ENCODE measurements around the gene SRMS.
"Not testable (repeated sequence)": the region's sequence is repeated elsewhere in the genome, so short reads cannot be mapped to it uniquely, and the experiment has no call there.

Gene SRMS

GRCh38 chr20:63578224-63579016, 30.9 kb upstream of the SRMS start:
- no peak for DNase-seq

- DNase-seq = no peak
These were observed 29.9 kb upstream of the SRMS start for GRCh38 chr20:63577317-63577894.

- DNase-seq = no peak
These were observed 28.8 kb upstream of the SRMS start for GRCh38 chr20:63576311-63576710.

- no peak for DNase-seq
These were observed 27.5 kb upstream of the SRMS start for GRCh38 chr20:63574829-63575743.

GRCh38 chr20:63574156-63574828, 26.7 kb upstream of the SRMS start, which contains the start of gene HELZ2:
TSS of gene HELZ2 (minus strand) at chr20:63574239. CDS start at chr20:63572385, 1,854 bp downstream.
- peak in 1 of 2 experiments; percentile 54 for DNase-seq

GRCh38 chr20:63573647-63574131, 26.1 kb upstream of the SRMS start:
- no peak for DNase-seq

GRCh38 chr20:63572788-63573646, 25.5 kb upstream of the SRMS start:
- no peak for DNase-seq

- no peak for DNase-seq
These were observed 24.7 kb upstream of the SRMS start for GRCh38 chr20:63572071-63572787.

- not testable (repeated sequence) for DNase-seq
These were observed 23.5 kb upstream of the SRMS start for GRCh38 chr20:63571087-63571478.

GRCh38 chr20:63570281-63571086, 22.9 kb upstream of the SRMS start:
- DNase-seq = no peak

- DNase-seq = no peak
These were observed 21.7 kb upstream of the SRMS start for GRCh38 chr20:63568986-63569949.

GRCh38 chr20:63568170-63568981, 20.8 kb upstream of the SRMS start:
- no peak for DNase-seq

- DNase-seq = no peak
These were observed 20.0 kb upstream of the SRMS start for GRCh38 chr20:63567386-63568169.

- no peak for DNase-seq
These were observed 19.5 kb upstream of the SRMS start for GRCh38 chr20:63567136-63567385.

GRCh38 chr20:63566395-63567135, 19.0 kb upstream of the SRMS start:
- no peak for DNase-seq

GRCh38 chr20:63565699-63566335, 18.3 kb upstream of the SRMS start:
- no peak for DNase-seq

Data from NCI-H187 (cell line).